ENCODE measurements around the gene LACRT. TPM values are rescaled to one million over a fixed set of nuclear protein-coding genes. Genes with fewer than 3 reads are reported as not detected.

LACRT gene
- total and polyA plus RNA-seq, 2 of the 4 experiments (the other 2 are of a cell fraction), result not detected

DNA sequence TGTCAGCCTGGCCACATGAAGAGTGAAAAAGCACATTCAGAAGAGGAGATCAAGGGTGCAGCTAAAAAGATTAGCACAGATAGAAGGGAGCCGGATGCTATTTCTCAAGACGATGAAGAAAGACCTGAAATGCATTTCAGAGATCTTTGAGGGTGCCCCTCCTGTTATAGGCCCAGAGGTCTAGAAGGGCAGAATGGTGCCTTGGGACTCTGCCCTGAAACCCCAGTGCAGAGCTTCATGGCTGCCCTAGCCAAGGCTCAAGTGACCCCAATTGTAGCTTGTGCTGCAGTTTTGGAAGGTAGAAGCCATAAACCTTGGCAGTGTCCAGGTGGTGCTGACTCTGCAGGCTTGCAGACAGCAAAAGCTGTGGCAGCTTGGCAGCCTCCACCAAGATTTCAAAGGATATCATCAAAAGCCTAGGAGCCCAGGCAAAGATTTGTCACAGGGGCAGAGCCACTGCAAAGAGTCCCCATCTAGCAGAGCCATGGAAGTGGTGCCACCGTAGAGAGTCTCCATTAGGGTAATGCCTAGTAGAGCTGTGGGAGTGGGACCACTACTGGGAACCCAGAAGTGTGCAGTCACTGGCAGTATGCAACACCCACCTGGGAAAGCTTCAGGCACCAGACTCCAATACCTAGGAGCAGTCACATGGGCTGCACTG lies 6.4 kb downstream of the LACRT start:
- dilution Hi-C loops (cut with HindIII; ENCODE audit: low sequenced_read_pairs, unreplicated experiment), result no loop called here
- CTCF ChIA-PET, result no interaction called here

More for the DNA sequence above, 6.4 kb downstream of the LACRT start:
- H3K4me2 ChIP-seq (ENCODE audit: low read depth, low read length), result no peak overlapping the region
- H3K18ac ChIP-seq (ENCODE audit: low read depth, low read length), result no peak overlapping the region
- POLR2A ChIA-PET (ENCODE audit: unreplicated experiment), result no interaction called here
- no peaks in the 10 kb centered on the region for H3K36me3 ChIP-seq (ENCODE audit: control insufficient read depth, insufficient read depth, low read length)
- no peak overlapping the region for H3K4me3 ChIP-seq (ENCODE audit: insufficient read depth, low read depth, low read length)
- in situ Hi-C loops (cut with MboI; ENCODE audit: low sequenced_read_pairs) (no loop called here), intact Hi-C loops (cut with micrococcal nuclease) (no loop called here)
- H2AK9ac ChIP-seq (replicated peaks; ENCODE audit: low read depth, low read length, poor library complexity), result no peak overlapping the region
- H2BK120ac ChIP-seq (ENCODE audit: low read depth, low read length), result no peak overlapping the region
- no peak overlapping the region for H4K5ac ChIP-seq (ENCODE audit: low read depth, low read length)
- H3K9ac ChIP-seq (ENCODE audit: low read depth, low read length), result no peak overlapping the region
- no peak overlapping the region for H3K23ac ChIP-seq (ENCODE audit: low read depth, low read length)
- no TSS peak for BruUV-seq (replicated peaks)
- no peak overlapping the region for H3K56ac ChIP-seq (ENCODE audit: extremely low read depth, insufficient read depth, low read length)
- H2AK5ac ChIP-seq (ENCODE audit: low read depth, low read length), result no peak overlapping the region
- H3K79me1 ChIP-seq (ENCODE audit: low read depth in 1 of 2, low read length in 2 of 2), result no peaks in the 10 kb centered on the region
- H2BK15ac ChIP-seq (ENCODE audit: low read depth, low read length), result no peak overlapping the region
- no peaks in the 10 kb centered on the region for H3K9me3 ChIP-seq (ENCODE audit: control insufficient read depth, insufficient read depth, low read length)
- DNase-seq, result no peak
- no peaks in the 10 kb centered on the region for H4K20me1 ChIP-seq (ENCODE audit: insufficient read depth, low read length)
- H3K27me3 ChIP-seq (ENCODE audit: control insufficient read depth, insufficient read depth, low read length), result no peaks in the 10 kb centered on the region
- no peak overlapping the region for H2BK20ac ChIP-seq (ENCODE audit: low read depth, low read length)
- ATAC-seq (ENCODE audit: low read depth), result no peak
- H2AFZ ChIP-seq (replicated peaks; ENCODE audit: low read length, poor library complexity), result no peak overlapping the region
- H3K9me1 ChIP-seq (ENCODE audit: insufficient read depth, low read length), result no peaks in the 10 kb centered on the region
- no peak overlapping the region for H2BK5ac ChIP-seq (ENCODE audit: low read depth, low read length, poor library complexity, severe bottlenecking)
- WGBS, 2 experiments (ENCODE audit: extremely low coverage in 2 of 2, insufficient read length in 1 of 2), result 80% methylated on average over 1 of the region's 3 CpGs; no CpG with 5 or more reads in 1 of the 2 experiments
- no peak for TF ChIP-seq ELK1 (IDR thresholded peaks at IDR 0.05; ENCODE audit: borderline replicate concordance, low read depth, low read length)
- no peak for TF ChIP-seq POLR2A (IDR thresholded peaks at IDR 0.05; ENCODE audit: low read depth, low read length)
- TF ChIP-seq CHD1 (IDR thresholded peaks at IDR 0.05; ENCODE audit: low read depth, low read length), result no peak
- TF ChIP-seq BHLHE40 (IDR thresholded peaks at IDR 0.05; ENCODE audit: low read depth, low read length), result no peak
- no peak for TF ChIP-seq USF2 (IDR thresholded peaks at IDR 0.05; ENCODE audit: low read depth, low read length)
- TF ChIP-seq RFX5 (IDR thresholded peaks at IDR 0.05; ENCODE audit: low read depth, low read length), result no peak
- TF ChIP-seq CTCF (conservative IDR thresholded peaks at IDR 0.05; ENCODE audit: low read depth, low read length), result no peak
- no peak for TF ChIP-seq SMC3 (IDR thresholded peaks at IDR 0.05; ENCODE audit: low read depth, low read length)
- no peak for TF ChIP-seq MAZ (IDR thresholded peaks at IDR 0.05; ENCODE audit: borderline replicate concordance, low read depth, low read length)
- TF ChIP-seq FOS (IDR thresholded peaks at IDR 0.05; ENCODE audit: low read depth, low read length), result no peak
- TF ChIP-seq MAFK (IDR thresholded peaks at IDR 0.05; ENCODE audit: low read depth, low read length), result no peak
- TF ChIP-seq RAD21 (IDR thresholded peaks at IDR 0.05; ENCODE audit: low read length), result no peak
- TF ChIP-seq MXI1 (IDR thresholded peaks at IDR 0.05; ENCODE audit: borderline replicate concordance, low read depth, low read length), result no peak
- TF ChIP-seq NFE2L2 (IDR thresholded peaks at IDR 0.05; ENCODE audit: low read depth, low read length), result no peak
- no peak for TF ChIP-seq CEBPB (IDR thresholded peaks at IDR 0.05; ENCODE audit: low read depth, low read length)
- no peak for TF ChIP-seq RCOR1 (IDR thresholded peaks at IDR 0.05; ENCODE audit: insufficient replicate concordance, low read length)
- H4K8ac ChIP-seq (ENCODE audit: low read depth in 2 of 2, low read length in 2 of 2), result no peak overlapping the region
- H3K14ac ChIP-seq (replicated peaks; ENCODE audit: low read depth, low read length), result no peak overlapping the region
- no peaks in the 10 kb centered on the region for H3K4me1 ChIP-seq (ENCODE audit: control insufficient read depth, insufficient read depth, low read length)
- H3K4ac ChIP-seq (ENCODE audit: low read depth, low read length), result no peak overlapping the region
- no peak overlapping the region for H3K27ac ChIP-seq (ENCODE audit: insufficient read depth, low read length)
- H4K91ac ChIP-seq (ENCODE audit: insufficient read depth, low read depth, low read length), result no peak overlapping the region
